HCT116 (cell line): ENCODE results near the gene CAMK1D.

Source experiments
- CBX3 ChIP-seq: IDR thresholded peaks from 2 replicates; pipeline ENCODE4 v1.6.1; 2012; ENCODE audit warnings: low read depth
- CTCF ChIP-seq, 3 experiments: fragments of 200-600 bp in 1 of 3; sonication (generic) in 1 of 3; IDR thresholded peaks in 2 of 3; conservative IDR thresholded peaks in 1 of 3; 2 replicates each; pipeline ENCODE4 v1.5.1; 2012 to 2017; ENCODE audit warnings: low read depth in 2 of 3, low read length in 2 of 3, antibody characterized with exemption in 1 of 3, borderline replicate concordance in 1 of 3, control low read depth in 1 of 3, mild to moderate bottlenecking in 1 of 3, mixed read lengths in 1 of 3, mixed run types in 1 of 3, moderate library complexity in 1 of 3; ENCODE audit not compliant: insufficient read depth in 1 of 3
- FOSL1 ChIP-seq: IDR thresholded peaks from 2 replicates; pipeline ENCODE4 v1.6.1; 2012; ENCODE audit warnings: low read depth
- MAX ChIP-seq: IDR thresholded peaks from 2 replicates; pipeline ENCODE4 v1.6.1; 2012
- POLR2AphosphoS5 ChIP-seq: IDR thresholded peaks from 2 replicates; pipeline ENCODE4 v1.6.1; 2011; ENCODE audit warnings: mild to moderate bottlenecking, low read depth, low read length, moderate library complexity
- RAD21 ChIP-seq: IDR thresholded peaks from 2 replicates; pipeline ENCODE4 v1.6.1; 2012; ENCODE audit warnings: low read depth, mild to moderate bottlenecking
- TCF7L2 ChIP-seq: IDR thresholded peaks from 2 replicates; pipeline ENCODE4 v1.7.0; 2011; ENCODE audit warnings: borderline replicate concordance, inconsistent platforms; ENCODE audit not compliant: insufficient read depth, insufficient read length; ENCODE audit errors: extremely low read depth
- YY1 ChIP-seq: IDR thresholded peaks from 2 replicates; pipeline ENCODE4 v1.6.1; 2011; ENCODE audit warnings: low read length, low read depth, moderate library complexity, mild to moderate bottlenecking; ENCODE audit not compliant: insufficient replicate concordance; ENCODE audit errors: extremely low read depth

GRCh38 chr10:12396093-12396492, 46.7 kb downstream of the CAMK1D start:
- TF ChIP-seq CTCF (IDR thresholded peaks at IDR 0.05 in 2 of 3, conservative IDR thresholded peaks at IDR 0.05 in 1 of 3; ENCODE audit: borderline replicate concordance in 1 of 3, insufficient read depth in 1 of 3, low read depth in 2 of 3, low read length in 2 of 3) (no peak), POLR2AphosphoS5 (no peak), CBX3 (no peak), RAD21 (no peak), YY1 (no peak), FOSL1 (no peak), TCF7L2 (no peak), MAX (no peak)
